HG03103 (cell line): ENCODE data around the gene SYT15.
"Not testable (repeated sequence)": the region's sequence is repeated elsewhere in the genome, so short reads cannot be mapped to it uniquely, and the experiment has no call there.

ENCODE experiments used
- ATAC-seq: cut with Tn5 transposase; IDR thresholded peaks from one replicate; pipeline ENCODE4 v1.9.1; 2021; ENCODE audit warnings: low read depth; ENCODE audit not compliant: unreplicated experiment

Gene SYT15

DNA sequence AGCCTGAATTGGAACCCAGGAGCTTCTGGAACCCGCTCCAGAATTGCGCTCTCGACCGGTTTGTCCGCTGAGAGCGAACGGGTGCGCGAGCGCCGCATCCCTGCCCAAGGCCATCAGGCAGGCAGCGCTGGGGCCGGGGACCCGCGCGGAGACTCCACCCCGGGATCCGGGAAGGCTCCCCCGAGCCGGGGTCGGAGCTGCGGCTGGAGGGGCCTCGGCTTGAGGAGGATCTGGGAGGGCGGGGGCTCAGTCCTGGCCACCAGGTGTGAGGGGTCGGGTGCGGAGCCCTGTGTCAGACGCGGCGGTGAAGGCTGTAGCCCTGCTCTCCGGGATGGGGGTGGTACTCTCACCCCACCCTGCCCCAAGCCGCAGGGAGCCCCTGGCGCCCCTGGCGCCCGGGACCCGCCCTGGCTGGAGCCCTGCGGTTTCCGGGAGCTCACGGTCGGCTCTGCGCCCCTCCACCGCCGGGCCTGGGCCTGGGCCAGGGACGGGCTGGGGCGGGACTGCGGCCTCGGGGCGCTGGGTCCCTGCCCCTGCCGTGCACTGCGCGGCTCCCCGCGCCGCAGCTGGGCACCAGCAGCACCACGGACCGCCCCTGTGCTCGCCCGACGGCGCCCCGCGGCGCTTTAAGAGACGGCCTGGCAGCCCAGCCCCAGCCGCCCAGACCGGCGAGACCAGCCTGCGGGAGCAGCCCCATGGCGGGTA is at the start of gene SYT15:
Gene SYT15, plus strand, starts transcription at position 655 of the 705 bp plus-strand sequence. Its CDS starts 41 bp downstream, at position 696.
- ATAC-seq = not testable (repeated sequence)

- ATAC-seq = not testable (repeated sequence)
These were observed 49.2 kb upstream of the SYT15 start for GRCh38 chr10:46529742-46530141.

- ATAC-seq = no peak
These were observed 48.4 kb upstream of the SYT15 start for GRCh38 chr10:46530249-46531186.

DNA sequence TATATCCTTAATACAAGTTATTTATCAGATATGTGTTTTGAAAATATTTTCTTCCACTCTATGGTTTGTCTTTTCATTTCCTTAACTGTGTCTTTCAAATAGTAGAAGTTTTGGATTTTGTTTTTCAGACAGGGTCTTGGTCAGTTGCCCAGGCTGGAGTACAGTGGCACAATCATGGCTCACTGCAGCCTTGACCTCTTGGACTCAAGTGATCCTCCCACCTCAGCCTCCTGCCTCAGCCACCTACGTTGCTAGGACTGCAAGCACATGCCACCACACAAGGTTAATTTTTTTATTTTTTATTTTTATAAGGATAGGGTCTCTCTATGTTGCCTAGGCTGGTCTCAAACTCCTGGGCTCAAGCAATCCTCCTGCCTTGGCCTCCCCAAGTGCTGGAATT is 46.7 kb upstream of the SYT15 start:
- not testable (repeated sequence) for ATAC-seq

GRCh38 chr10:46534828-46535524 is 44.0 kb upstream of the SYT15 start:
- ATAC-seq = no peak

DNA sequence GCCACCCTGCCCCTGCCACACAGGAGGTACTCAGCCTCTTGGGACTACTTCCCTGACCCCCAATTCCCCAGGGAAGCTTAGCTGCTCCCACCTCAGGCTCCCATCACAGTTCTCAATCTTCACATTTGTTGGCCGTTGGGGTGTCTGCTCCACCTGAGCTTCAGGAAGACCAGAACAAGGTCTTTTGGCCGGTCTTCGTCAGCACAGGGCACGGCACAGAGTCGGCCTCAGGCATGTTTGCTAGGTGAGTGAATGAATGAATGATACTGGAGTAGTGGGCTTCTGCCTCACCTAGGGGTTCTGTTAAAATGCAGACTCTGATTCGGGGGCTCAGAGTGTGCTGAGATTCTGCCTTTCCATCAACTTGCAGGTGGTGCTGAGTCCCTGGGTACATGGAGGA is 42.8 kb upstream of the SYT15 start:
- ATAC-seq = no peak

GRCh38 chr10:46536781-46537180 is 42.1 kb upstream of the SYT15 start:
- no peak for ATAC-seq

DNA sequence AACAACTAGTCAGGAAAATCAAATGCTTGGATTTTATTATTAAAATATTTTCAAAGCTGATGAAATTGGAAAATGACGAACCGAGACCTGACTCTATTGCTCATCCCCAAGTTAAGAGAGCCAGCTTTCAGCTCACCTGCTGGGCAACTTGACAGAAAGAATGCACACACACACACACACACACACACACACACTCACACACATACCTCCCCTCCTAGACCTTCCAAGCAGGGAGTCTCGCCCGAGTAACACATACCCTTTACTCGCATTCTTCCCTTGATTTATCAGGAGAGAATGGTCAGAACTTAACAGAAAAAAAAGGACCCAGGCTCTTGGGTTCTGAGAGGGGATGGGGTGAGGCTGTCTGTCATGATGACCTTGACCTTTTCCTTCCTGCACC is 41.6 kb upstream of the SYT15 start:
- ATAC-seq = no peak

DNA sequence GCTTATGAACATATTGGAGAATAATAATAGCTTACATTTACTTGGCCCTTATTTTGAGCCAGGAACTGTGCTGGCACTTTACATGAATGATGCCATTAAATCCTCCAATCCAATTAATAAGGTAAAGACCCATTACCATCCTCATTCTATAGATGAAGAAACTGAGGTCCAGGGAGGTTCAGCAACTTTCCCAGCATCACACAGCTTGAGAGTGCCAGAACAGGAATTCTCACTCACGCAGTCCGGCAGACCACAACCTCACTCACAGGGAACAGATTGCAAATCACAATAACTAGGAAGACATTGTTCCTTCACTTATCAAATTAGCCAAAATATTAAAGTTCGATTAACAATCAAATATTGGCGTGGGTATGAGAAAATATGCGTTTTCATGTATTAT is 40.8 kb upstream of the SYT15 start:
- ATAC-seq = no peak

DNA sequence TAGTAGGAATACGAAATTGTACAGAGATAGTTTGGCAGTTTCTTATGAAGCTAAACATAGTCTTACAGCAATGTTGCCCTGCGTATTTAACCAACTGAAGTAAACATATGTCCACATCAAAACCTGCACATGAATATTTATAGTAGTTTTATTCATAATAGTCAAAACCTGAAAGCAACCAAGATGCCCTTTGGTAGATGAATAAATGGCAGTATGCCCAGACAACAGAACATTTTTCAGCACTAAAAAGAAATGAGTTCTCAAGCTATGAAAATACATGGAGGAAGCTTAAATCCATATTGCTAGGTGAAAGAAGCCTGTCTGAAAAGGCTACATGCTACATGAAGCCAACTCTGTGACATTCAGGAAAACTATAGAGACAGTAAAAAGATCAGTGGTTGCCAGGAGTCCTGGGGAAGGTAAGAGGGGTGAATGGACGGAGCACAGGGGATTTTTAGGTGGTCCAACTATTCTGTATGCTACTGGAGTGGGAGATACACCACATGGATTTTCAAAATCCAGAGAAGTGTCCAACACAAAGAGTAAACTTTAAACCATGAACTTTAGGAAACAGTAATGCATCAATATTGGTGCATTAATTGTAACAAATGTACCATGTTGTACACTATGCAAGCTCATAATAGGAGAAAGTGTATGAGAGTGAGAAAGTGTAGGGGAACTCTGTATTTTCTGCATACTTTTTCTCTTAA is 40.1 kb upstream of the SYT15 start:
- ATAC-seq = no peak

- no peak for ATAC-seq
These were observed 39.1 kb upstream of the SYT15 start for GRCh38 chr10:46539596-46540411.

- no peak for ATAC-seq
These were observed 38.4 kb upstream of the SYT15 start for GRCh38 chr10:46540412-46541016.

- no peak for ATAC-seq
These were observed 37.8 kb upstream of the SYT15 start for GRCh38 chr10:46541017-46541661.

GRCh38 chr10:46541735-46542566 is 37.0 kb upstream of the SYT15 start:
- no peak for ATAC-seq

DNA sequence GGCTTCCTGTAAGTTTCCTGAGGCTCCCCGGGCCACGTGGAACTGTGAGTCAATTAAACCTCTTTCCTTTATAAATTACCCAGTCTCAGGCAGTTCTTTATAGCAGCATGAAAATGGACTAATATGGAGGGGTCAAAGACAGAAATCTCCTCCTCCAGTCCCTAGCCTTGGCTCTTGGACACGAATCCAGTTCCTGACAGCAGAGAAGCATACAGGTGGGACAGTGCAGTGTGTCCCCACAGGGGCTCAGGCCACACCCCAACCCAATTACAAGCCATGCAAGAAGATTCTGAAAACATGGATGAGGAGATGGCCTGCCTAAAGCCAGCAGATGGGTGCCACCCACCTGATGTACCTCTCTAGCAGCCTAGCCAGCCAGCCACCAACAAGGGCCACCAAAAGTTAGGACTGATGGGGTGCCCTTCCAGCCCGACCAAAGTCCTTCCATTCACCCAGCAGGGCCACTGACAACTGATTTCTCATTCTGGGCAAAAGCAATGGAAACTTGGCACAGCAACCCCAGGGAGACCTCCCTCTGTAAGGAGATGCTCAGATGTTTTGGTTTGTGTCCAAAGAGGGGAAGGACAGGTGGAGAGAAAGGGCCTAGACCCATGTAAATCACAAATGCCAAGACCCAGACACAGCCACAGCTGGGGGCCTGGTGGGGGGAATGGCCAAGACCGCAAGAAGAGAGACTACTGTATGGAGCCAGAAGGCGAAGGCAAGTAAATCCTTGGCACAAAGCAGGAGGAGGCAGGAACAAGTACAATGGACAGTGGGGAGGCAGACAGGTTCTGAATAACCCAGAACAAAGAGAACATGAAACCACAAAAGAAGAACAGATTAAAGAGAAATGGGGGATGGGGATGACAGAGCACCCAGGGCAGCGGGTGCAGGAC is 36.1 kb upstream of the SYT15 start:
- no peak for ATAC-seq

- no peak for ATAC-seq
These were observed 35.2 kb upstream of the SYT15 start for GRCh38 chr10:46543466-46544377.
